ENCODE measurements around the gene TTC33. TPM values are rescaled to one million over a fixed set of nuclear protein-coding genes. Genes with fewer than 3 reads are reported as not detected.

The TTC33 gene
- total RNA-seq, 2 donors from 2014 or later = 10.6 to 19.8 TPM

GRCh38 chr5:40486437-40487275 is 269.1 kb downstream of the TTC33 start:
- DNase-seq = no peak

GRCh38 chr5:40485021-40485998 is 270.5 kb downstream of the TTC33 start:
- no peak for DNase-seq
- no peaks in the 10 kb centered on the region for H3K4me1 ChIP-seq
- TF ChIP-seq, protein P1, sequence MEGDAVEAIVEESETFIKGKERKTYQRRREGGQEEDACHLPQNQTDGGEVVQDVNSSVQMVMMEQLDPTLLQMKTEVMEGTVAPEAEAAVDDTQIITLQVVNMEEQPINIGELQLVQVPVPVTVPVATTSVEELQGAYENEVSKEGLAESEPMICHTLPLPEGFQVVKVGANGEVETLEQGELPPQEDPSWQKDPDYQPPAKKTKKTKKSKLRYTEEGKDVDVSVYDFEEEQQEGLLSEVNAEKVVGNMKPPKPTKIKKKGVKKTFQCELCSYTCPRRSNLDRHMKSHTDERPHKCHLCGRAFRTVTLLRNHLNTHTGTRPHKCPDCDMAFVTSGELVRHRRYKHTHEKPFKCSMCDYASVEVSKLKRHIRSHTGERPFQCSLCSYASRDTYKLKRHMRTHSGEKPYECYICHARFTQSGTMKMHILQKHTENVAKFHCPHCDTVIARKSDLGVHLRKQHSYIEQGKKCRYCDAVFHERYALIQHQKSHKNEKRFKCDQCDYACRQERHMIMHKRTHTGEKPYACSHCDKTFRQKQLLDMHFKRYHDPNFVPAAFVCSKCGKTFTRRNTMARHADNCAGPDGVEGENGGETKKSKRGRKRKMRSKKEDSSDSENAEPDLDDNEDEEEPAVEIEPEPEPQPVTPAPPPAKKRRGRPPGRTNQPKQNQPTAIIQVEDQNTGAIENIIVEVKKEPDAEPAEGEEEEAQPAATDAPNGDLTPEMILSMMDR (IDR thresholded peaks at IDR 0.05) = no peak
- no peaks in the 10 kb centered on the region for H3K9me3 ChIP-seq
- no peak overlapping the region for H3K4me3 ChIP-seq
- no peak overlapping the region for H3K9ac ChIP-seq (ENCODE audit: low read depth in 2 of 2, low read length in 2 of 2)
- intact Hi-C loops (cut with DNase I) = no loop called here
- no peak overlapping the region for H3K27ac ChIP-seq
- no peaks in the 10 kb centered on the region for H3K27me3 ChIP-seq
- no peaks in the 10 kb centered on the region for H3K36me3 ChIP-seq

More at GRCh38 chr5:40486437-40487275, 269.1 kb downstream of the TTC33 start:
- intact Hi-C loops (cut with DNase I) = no loop called here
- TF ChIP-seq, protein P1 (IDR thresholded peaks at IDR 0.05) = no peak
- no peak overlapping the region for H3K4me3 ChIP-seq
- no peaks in the 10 kb centered on the region for H3K9me3 ChIP-seq
- H3K4me1 ChIP-seq = no peaks in the 10 kb centered on the region
- no peaks in the 10 kb centered on the region for H3K27me3 ChIP-seq
- no peaks in the 10 kb centered on the region for H3K36me3 ChIP-seq
- H3K9ac ChIP-seq (ENCODE audit: low read depth in 2 of 2, low read length in 2 of 2) = no peak overlapping the region
- no peak overlapping the region for H3K27ac ChIP-seq

- Histone ChIP-seq H3K27me3 (no peaks in the 10 kb centered on the region), H3K4me1 (no peaks in the 10 kb centered on the region), H3K9ac (ENCODE audit: low read depth in 2 of 2, low read length in 2 of 2) (no peak overlapping the region), H3K9me3 (no peaks in the 10 kb centered on the region), H3K4me3 (no peak overlapping the region), H3K36me3 (no peaks in the 10 kb centered on the region), H3K27ac (no peak overlapping the region)
- TF ChIP-seq, protein P1 (IDR thresholded peaks at IDR 0.05) = no peak
- intact Hi-C loops (cut with DNase I) = no loop called here
- no peak for DNase-seq
Measured at GRCh38 chr5:40484495-40484894, 271.3 kb downstream of the TTC33 start.

DNA sequence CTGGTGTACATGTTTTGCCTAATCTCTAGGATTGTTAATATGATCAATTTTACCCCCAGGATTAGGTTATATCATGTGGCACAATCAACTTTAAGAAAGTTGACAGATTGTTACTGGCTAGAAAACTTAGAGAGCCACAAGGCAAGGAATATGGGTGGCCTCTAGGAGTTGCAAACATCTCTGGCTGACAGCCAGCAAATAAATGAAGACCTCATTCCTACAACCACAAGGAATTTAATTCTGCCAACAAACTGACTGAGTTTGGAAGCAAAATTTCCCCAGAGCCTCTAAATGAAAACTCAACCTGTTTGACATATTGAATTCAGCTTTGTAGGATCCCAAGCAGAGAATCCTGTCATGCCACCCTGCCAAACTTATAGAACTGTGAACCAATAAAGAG is 272.4 kb downstream of the TTC33 start:
- Histone ChIP-seq H3K9me3 (no peaks in the 10 kb centered on the region), H3K4me3 (no peak overlapping the region), H3K4me1 (no peaks in the 10 kb centered on the region), H3K36me3 (no peaks in the 10 kb centered on the region), H3K27ac (no peak overlapping the region), H3K9ac (ENCODE audit: low read depth in 2 of 2, low read length in 2 of 2) (no peak overlapping the region), H3K27me3 (no peaks in the 10 kb centered on the region)
- DNase-seq = no peak
- intact Hi-C loops (cut with DNase I) = no loop called here
- TF ChIP-seq, protein P1 (IDR thresholded peaks at IDR 0.05) = no peak

DNA sequence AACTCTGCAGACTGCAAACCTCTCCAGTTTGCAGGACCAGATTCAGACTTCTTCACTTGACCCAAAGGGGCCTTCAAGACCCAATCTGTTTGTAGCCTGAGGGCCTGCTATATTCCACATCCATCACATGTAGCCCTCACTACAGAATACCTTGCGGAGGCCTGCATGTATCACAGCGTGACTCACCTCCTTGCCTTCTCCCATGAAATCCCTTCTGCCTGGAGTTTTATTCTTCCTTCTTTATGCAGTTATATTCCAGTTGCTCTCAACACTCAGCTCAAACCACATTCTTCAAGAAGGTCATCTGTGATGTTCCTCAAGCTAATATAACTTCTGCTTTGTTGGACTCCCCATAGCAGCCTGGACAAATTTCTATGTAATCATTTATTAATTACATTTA is 274.5 kb downstream of the TTC33 start:
- intact Hi-C loops (cut with DNase I) = no loop called here
- no peak overlapping the region for H3K4me3 ChIP-seq

More for the DNA sequence above, 274.5 kb downstream of the TTC33 start:
- no peaks in the 10 kb centered on the region for H3K9me3 ChIP-seq
- no peaks in the 10 kb centered on the region for H3K27me3 ChIP-seq
- H3K36me3 ChIP-seq = no peaks in the 10 kb centered on the region
- no peak overlapping the region for H3K27ac ChIP-seq
- H3K4me1 ChIP-seq = no peaks in the 10 kb centered on the region
- DNase-seq = no peak
- TF ChIP-seq, protein P1 (IDR thresholded peaks at IDR 0.05) = no peak
- H3K9ac ChIP-seq (ENCODE audit: low read depth in 2 of 2, low read length in 2 of 2) = no peak overlapping the region

All from colonic mucosa (tissue), 4 donors.